ENCODE measurements around the gene C3orf33.
"Not testable (repeated sequence)": the region's sequence is repeated elsewhere in the genome, so short reads cannot be mapped to it uniquely, and the experiment has no call there.

Gene C3orf33

GRCh38 chr3:155805802-155806618 is at the start of gene C3orf33:
Gene C3orf33, minus strand, starts transcription at chr3:155806278. Its CDS starts 26 bp downstream, at chr3:155806252.
- H3K4me3 ChIP-seq (ENCODE audit: low read depth, low read length), result peak within 1 kb of the TSS; percentile 86
- peak; percentile 63 for DNase-seq (ENCODE audit: low read depth)
- peak; percentile 58 for TF ChIP-seq CTCF (conservative IDR thresholded peaks at IDR 0.05; ENCODE audit: low read depth, low read length)

- DNase-seq (ENCODE audit: low read depth), result peak; percentile 100
- no peak for TF ChIP-seq CTCF (conservative IDR thresholded peaks at IDR 0.05; ENCODE audit: low read depth, low read length)
- H3K4me3 ChIP-seq (ENCODE audit: low read depth, low read length), result peak within 1 kb of the TSS; percentile 98
These were observed 48.3 kb upstream of the C3orf33 start, which contains the start of gene SLC33A1 for GRCh38 chr3:155854141-155854940. Gene SLC33A1, minus strand, starts transcription at chr3:155854427. Its CDS starts 430 bp downstream, at chr3:155853997.

- no peak for DNase-seq (ENCODE audit: low read depth)
- TF ChIP-seq CTCF (conservative IDR thresholded peaks at IDR 0.05; ENCODE audit: low read depth, low read length), result no peak
- peak overlapping the region; percentile 98 for H3K4me3 ChIP-seq (ENCODE audit: low read depth, low read length)
These were observed 47.4 kb upstream of the C3orf33 start for GRCh38 chr3:155853214-155854140.

GRCh38 chr3:155852341-155852740 is 46.3 kb upstream of the C3orf33 start:
- DNase-seq (ENCODE audit: low read depth), result no peak
- TF ChIP-seq CTCF (conservative IDR thresholded peaks at IDR 0.05; ENCODE audit: low read depth, low read length), result no peak

GRCh38 chr3:155849404-155849803 is 43.3 kb upstream of the C3orf33 start:
- H3K4me3 ChIP-seq (ENCODE audit: low read depth, low read length); DNase-seq (ENCODE audit: low read depth): not testable (repeated sequence)

More at GRCh38 chr3:155852341-155852740, 46.3 kb upstream of the C3orf33 start:
- H3K4me3 ChIP-seq (ENCODE audit: low read depth, low read length), result peak overlapping the region; percentile 98

- no peak overlapping the region for H3K4me3 ChIP-seq (ENCODE audit: low read depth, low read length)
- no peak for TF ChIP-seq CTCF (conservative IDR thresholded peaks at IDR 0.05; ENCODE audit: low read depth, low read length)
- DNase-seq (ENCODE audit: low read depth), result no peak
These were observed 41.9 kb upstream of the C3orf33 start for GRCh38 chr3:155847993-155848392.
